Loucy (cell line): ENCODE measurements around the gene PPM1F.

Experiments used
- CTCF ChIP-seq: fragments of 200-600 bp; sonication (generic); conservative IDR thresholded peaks from 2 replicates; pipeline ENCODE4 v1.5.1; 2014; ENCODE audit warnings: mild to moderate bottlenecking, antibody characterized with exemption, low read length
- EZH2phosphoT487 ChIP-seq: fragments of 200-600 bp; IDR thresholded peaks from 2 replicates; pipeline ENCODE4 v1.6.1; 2018; ENCODE audit warnings: antibody characterized with exemption, mild to moderate bottlenecking, moderate library complexity, borderline replicate concordance

- TF ChIP-seq CTCF (no peak), EZH2phosphoT487 (no peak)
Measured at GRCh38 chr22:21946262-21946925, 6.3 kb downstream of the PPM1F start.
